IPS-18a (cell line): ENCODE data around the gene TTLL11.

Source experiments
- H3K27ac ChIP-seq: one replicate; pipeline ENCODE4 v1.5.1; 2013; ENCODE audit warnings: low read length
- H3K27me3 ChIP-seq: one replicate; pipeline ENCODE4 v1.6.1; 2013; ENCODE audit warnings: mild to moderate bottlenecking, low read length; ENCODE audit not compliant: control insufficient read depth, insufficient read depth
- H3K36me3 ChIP-seq: one replicate; pipeline ENCODE4 v1.6.1; 2013; ENCODE audit warnings: low read depth, low read length; ENCODE audit not compliant: control insufficient read depth
- H3K4me1 ChIP-seq: one replicate; pipeline ENCODE4 v1.6.1; 2013; ENCODE audit warnings: low read depth, low read length; ENCODE audit not compliant: control insufficient read depth
- H3K4me3 ChIP-seq: one replicate; pipeline ENCODE4 v1.5.1; 2013; ENCODE audit warnings: low read length
- H3K9ac ChIP-seq: one replicate; pipeline ENCODE4 v1.6.1; 2013; ENCODE audit warnings: mild to moderate bottlenecking, low read length, moderate library complexity
- H3K9me3 ChIP-seq: one replicate; pipeline ENCODE4 v1.6.1; 2013; ENCODE audit warnings: low read depth, low read length; ENCODE audit not compliant: control insufficient read depth

Gene TTLL11

GRCh38 chr9:122130837-122131236 lies 37.7 kb upstream of the TTLL11 start:
- Histone ChIP-seq H3K9ac (no peak overlapping the region), H3K36me3 (no peaks in the 10 kb centered on the region), H3K27ac (no peak overlapping the region), H3K4me3 (no peak overlapping the region), H3K4me1 (peaks cover 20% of the 10 kb centered on the region), H3K27me3 (peaks cover 45% of the 10 kb centered on the region), H3K9me3 (no peaks in the 10 kb centered on the region)

GRCh38 chr9:122129969-122130368 lies 36.9 kb upstream of the TTLL11 start:
- H3K36me3 ChIP-seq: no peaks in the 10 kb centered on the region
- H3K4me1 ChIP-seq: peaks cover 18% of the 10 kb centered on the region
- no peak overlapping the region for H3K9ac ChIP-seq
- H3K9me3 ChIP-seq: no peaks in the 10 kb centered on the region
- no peak overlapping the region for H3K4me3 ChIP-seq
- no peak overlapping the region for H3K27ac ChIP-seq
- H3K27me3 ChIP-seq: peaks cover 53% of the 10 kb centered on the region

- no peaks in the 10 kb centered on the region for H3K9me3 ChIP-seq
- no peak overlapping the region for H3K4me3 ChIP-seq
- H3K27me3 ChIP-seq: peaks cover 58% of the 10 kb centered on the region
- H3K27ac ChIP-seq: no peak overlapping the region
- H3K36me3 ChIP-seq: no peaks in the 10 kb centered on the region
- peaks cover 15% of the 10 kb centered on the region for H3K4me1 ChIP-seq
- no peak overlapping the region for H3K9ac ChIP-seq
Measured at GRCh38 chr9:122128969-122129343, 35.8 kb upstream of the TTLL11 start.

GRCh38 chr9:122128007-122128968 lies 35.2 kb upstream of the TTLL11 start:
- Histone ChIP-seq H3K9me3 (no peaks in the 10 kb centered on the region), H3K36me3 (no peaks in the 10 kb centered on the region), H3K9ac (no peak overlapping the region), H3K27me3 (peaks cover 58% of the 10 kb centered on the region), H3K27ac (no peak overlapping the region), H3K4me1 (peaks cover 15% of the 10 kb centered on the region), H3K4me3 (no peak overlapping the region)

- Histone ChIP-seq H3K27me3 (peaks cover 50% of the 10 kb centered on the region), H3K27ac (no peak overlapping the region), H3K9ac (no peak overlapping the region), H3K4me1 (peaks cover 15% of the 10 kb centered on the region), H3K36me3 (no peaks in the 10 kb centered on the region), H3K9me3 (no peaks in the 10 kb centered on the region), H3K4me3 (no peak overlapping the region)
Measured at GRCh38 chr9:122127396-122127798, 34.3 kb upstream of the TTLL11 start.

GRCh38 chr9:122126331-122127261 lies 33.5 kb upstream of the TTLL11 start:
- Histone ChIP-seq H3K9ac (peak overlapping the region; percentile 28), H3K27me3 (peaks cover 44% of the 10 kb centered on the region), H3K4me3 (peak overlapping the region; percentile 65)

GRCh38 chr9:122125509-122126330 lies 32.6 kb upstream of the TTLL11 start:
- H3K36me3 ChIP-seq: no peaks in the 10 kb centered on the region
- no peak overlapping the region for H3K27ac ChIP-seq
- H3K4me1 ChIP-seq: no peaks in the 10 kb centered on the region
- no peaks in the 10 kb centered on the region for H3K9me3 ChIP-seq
- H3K9ac ChIP-seq: no peak overlapping the region
- peak overlapping the region; percentile 65 for H3K4me3 ChIP-seq
- H3K27me3 ChIP-seq: peaks cover 36% of the 10 kb centered on the region

More at GRCh38 chr9:122126331-122127261, 33.5 kb upstream of the TTLL11 start:
- H3K27ac ChIP-seq: no peak overlapping the region
- H3K4me1 ChIP-seq: peaks cover 8% of the 10 kb centered on the region
- H3K9me3 ChIP-seq: no peaks in the 10 kb centered on the region
- H3K36me3 ChIP-seq: no peaks in the 10 kb centered on the region

GRCh38 chr9:122125158-122125508 lies 32.0 kb upstream of the TTLL11 start:
- no peaks in the 10 kb centered on the region for H3K9me3 ChIP-seq
- no peak overlapping the region for H3K9ac ChIP-seq
- no peak overlapping the region for H3K4me3 ChIP-seq
- H3K4me1 ChIP-seq: no peaks in the 10 kb centered on the region
- H3K27ac ChIP-seq: no peak overlapping the region
- H3K36me3 ChIP-seq: no peaks in the 10 kb centered on the region
- peaks cover 31% of the 10 kb centered on the region for H3K27me3 ChIP-seq

- H3K36me3 ChIP-seq: no peaks in the 10 kb centered on the region
- H3K9ac ChIP-seq: no peak overlapping the region
- H3K27me3 ChIP-seq: peaks cover 31% of the 10 kb centered on the region
- H3K4me3 ChIP-seq: no peak overlapping the region
- H3K4me1 ChIP-seq: no peaks in the 10 kb centered on the region
- H3K27ac ChIP-seq: no peak overlapping the region
- no peaks in the 10 kb centered on the region for H3K9me3 ChIP-seq
Measured at GRCh38 chr9:122124528-122124927, 31.4 kb upstream of the TTLL11 start.

GRCh38 chr9:122124048-122124447 lies 30.9 kb upstream of the TTLL11 start:
- H3K4me3 ChIP-seq: no peak overlapping the region
- H3K36me3 ChIP-seq: no peaks in the 10 kb centered on the region
- no peaks in the 10 kb centered on the region for H3K4me1 ChIP-seq
- H3K9me3 ChIP-seq: no peaks in the 10 kb centered on the region
- H3K27me3 ChIP-seq: peaks cover 31% of the 10 kb centered on the region
- H3K9ac ChIP-seq: no peak overlapping the region
- no peak overlapping the region for H3K27ac ChIP-seq
